Fibroblast of villous mesenchyme (primary cell): Measurements from ENCODE around the gene LEPR. TPM values are rescaled to one million over a fixed set of nuclear protein-coding genes. Genes with fewer than 3 reads are reported as not detected.
"Not testable (repeated sequence)": the region's sequence is repeated elsewhere in the genome, so short reads cannot be mapped to it uniquely, and the experiment has no call there.

Experiments used
- DNase-seq: peaks from one replicate; pipeline ENCODE4 v3.0.0-alpha.2; 2010; ENCODE audit warnings: low read depth
- H3K4me3 ChIP-seq: 2 replicates; pipeline ENCODE4 v1.5.1; 2011; ENCODE audit warnings: low read depth, mild to moderate bottlenecking, low read length
- CTCF ChIP-seq: IDR thresholded peaks from 2 replicates; pipeline ENCODE4 v1.5.1; 2012; ENCODE audit warnings: low read depth, mild to moderate bottlenecking, low read length; ENCODE audit not compliant: insufficient read depth
- total RNA-seq: library from RNA; depleted of rRNA; stranded (reverse); fragments of >200 nt; gene quantifications from 2 replicates; pipeline ENCODE4 v1.2.3, GENCODE V29; 2012

Gene LEPR
- 47.7 and 92.8 TPM in 2 replicates for total RNA-seq

- peak within 1 kb of the TSS; percentile 93 for H3K4me3 ChIP-seq
- TF ChIP-seq CTCF = no peak
- DNase-seq = no peak
Measured at GRCh38 chr1:65420590-65421350, at the start of gene LEPR, which contains the start of gene LEPROT. Gene LEPR, plus strand, starts transcription at chr1:65420668. Its CDS starts 144,898 bp downstream, at chr1:65565566. Gene LEPROT, plus strand, starts transcription at chr1:65420668. Its CDS starts 57 bp downstream, at chr1:65420725.

- TF ChIP-seq CTCF = no peak
- no peak overlapping the region for H3K4me3 ChIP-seq
- no peak for DNase-seq
Measured at GRCh38 chr1:65371544-65371943, 48.9 kb upstream of the LEPR start.

GRCh38 chr1:65372557-65372956 lies 47.9 kb upstream of the LEPR start:
- no peak for DNase-seq
- TF ChIP-seq CTCF = no peak
- no peak overlapping the region for H3K4me3 ChIP-seq

- no peak overlapping the region for H3K4me3 ChIP-seq
- no peak for TF ChIP-seq CTCF
- no peak for DNase-seq
Measured at GRCh38 chr1:65377496-65378246, 42.8 kb upstream of the LEPR start.

GRCh38 chr1:65378247-65378946 lies 42.1 kb upstream of the LEPR start:
- no peak for TF ChIP-seq CTCF
- no peak for DNase-seq
- H3K4me3 ChIP-seq = no peak overlapping the region

GRCh38 chr1:65384426-65384825 lies 36.0 kb upstream of the LEPR start:
- not testable (repeated sequence) for H3K4me3 ChIP-seq, DNase-seq

- TF ChIP-seq CTCF = no peak
- DNase-seq = no peak
- no peak overlapping the region for H3K4me3 ChIP-seq
Measured at GRCh38 chr1:65386439-65386838, 34.0 kb upstream of the LEPR start.
